Subcutaneous abdominal adipose tissue (tissue), 5 donors: Measurements from ENCODE around the gene ABHD15.

ENCODE experiments used
- H3K27ac ChIP-seq: one replicate; pipeline ENCODE4 v1.7.0; 2013; ENCODE audit warnings: low read depth, mild to moderate bottlenecking, inconsistent platforms, low read length, moderate library complexity
- H3K27me3 ChIP-seq, 5 donors: one replicate each; pipeline ENCODE4 v1.7.0; 2013; ENCODE audit warnings: low read length in 5 of 5, inconsistent platforms in 1 of 5; ENCODE audit not compliant: control insufficient read depth in 5 of 5, insufficient read depth in 4 of 5
- H3K36me3 ChIP-seq, 5 donors: one replicate each; pipeline ENCODE4 v1.7.0; 2013; ENCODE audit warnings: low read length in 5 of 5; ENCODE audit not compliant: control insufficient read depth in 5 of 5, insufficient read depth in 5 of 5
- H3K4me1 ChIP-seq, 5 donors: one replicate each; pipeline ENCODE4 v1.7.0; 2013; ENCODE audit warnings: low read length in 5 of 5, mild to moderate bottlenecking in 3 of 5, moderate library complexity in 1 of 5; ENCODE audit not compliant: control insufficient read depth in 5 of 5, insufficient read depth in 5 of 5
- H3K4me3 ChIP-seq, 5 donors: one replicate each; pipeline ENCODE4 v1.7.0; 2013; ENCODE audit warnings: low read length in 5 of 5, low read depth in 1 of 5
- H3K9ac ChIP-seq, 5 donors: one replicate each; pipeline ENCODE4 v1.7.0; 2013; ENCODE audit warnings: low read length in 5 of 5, mild to moderate bottlenecking in 4 of 5, moderate library complexity in 3 of 5
- H3K9me3 ChIP-seq, 5 donors: one replicate each; pipeline ENCODE4 v1.7.0; 2013; ENCODE audit warnings: low read length in 5 of 5; ENCODE audit not compliant: control insufficient read depth in 5 of 5
- donor health status: healthy.
- donor health status: healthy.
- donor health status: healthy.
- donor health status: healthy.
- donor health status: healthy.

Gene ABHD15, protein sequence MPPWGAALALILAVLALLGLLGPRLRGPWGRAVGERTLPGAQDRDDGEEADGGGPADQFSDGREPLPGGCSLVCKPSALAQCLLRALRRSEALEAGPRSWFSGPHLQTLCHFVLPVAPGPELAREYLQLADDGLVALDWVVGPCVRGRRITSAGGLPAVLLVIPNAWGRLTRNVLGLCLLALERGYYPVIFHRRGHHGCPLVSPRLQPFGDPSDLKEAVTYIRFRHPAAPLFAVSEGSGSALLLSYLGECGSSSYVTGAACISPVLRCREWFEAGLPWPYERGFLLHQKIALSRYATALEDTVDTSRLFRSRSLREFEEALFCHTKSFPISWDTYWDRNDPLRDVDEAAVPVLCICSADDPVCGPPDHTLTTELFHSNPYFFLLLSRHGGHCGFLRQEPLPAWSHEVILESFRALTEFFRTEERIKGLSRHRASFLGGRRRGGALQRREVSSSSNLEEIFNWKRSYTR

DNA sequence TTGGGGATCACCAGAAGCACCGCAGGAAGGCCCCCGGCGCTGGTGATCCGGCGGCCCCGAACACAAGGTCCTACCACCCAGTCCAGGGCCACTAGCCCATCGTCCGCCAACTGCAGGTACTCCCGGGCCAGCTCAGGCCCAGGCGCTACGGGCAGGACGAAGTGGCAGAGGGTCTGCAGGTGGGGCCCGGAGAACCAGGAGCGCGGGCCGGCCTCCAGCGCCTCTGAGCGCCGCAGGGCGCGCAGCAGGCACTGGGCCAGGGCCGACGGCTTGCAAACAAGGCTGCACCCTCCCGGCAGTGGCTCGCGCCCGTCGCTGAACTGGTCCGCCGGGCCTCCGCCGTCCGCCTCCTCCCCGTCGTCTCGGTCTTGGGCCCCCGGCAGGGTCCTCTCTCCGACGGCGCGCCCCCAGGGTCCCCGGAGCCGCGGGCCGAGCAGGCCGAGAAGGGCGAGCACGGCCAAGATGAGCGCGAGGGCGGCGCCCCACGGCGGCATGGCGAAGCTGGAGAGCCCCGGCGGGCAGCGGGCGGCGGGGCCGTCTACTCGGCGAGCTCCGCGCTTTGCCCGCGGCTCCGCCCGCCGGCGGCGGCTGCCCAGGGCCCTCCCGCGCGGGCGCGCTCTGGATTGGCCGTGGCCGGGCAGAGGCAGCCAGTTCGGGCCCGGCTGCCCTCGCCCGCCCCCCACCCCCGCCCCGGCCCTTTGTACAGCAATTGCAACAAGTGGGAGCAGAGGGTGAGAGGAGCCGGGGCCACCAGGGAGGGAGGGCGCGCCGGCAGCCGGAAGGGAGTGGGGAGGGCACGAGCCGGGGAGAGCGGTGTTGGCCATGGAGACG lies at the start of gene ABHD15:
TSS of gene ABHD15 (minus strand) at position 565 of the 831 bp plus-strand sequence. CDS start at position 494, 71 bp downstream.
- peaks cover 0 to 14% (median 12%) of the 10 kb centered on the region in 5 donors for H3K36me3 ChIP-seq
- peak within 1 kb of the TSS; percentile 78 for H3K27ac ChIP-seq
- H3K4me3 ChIP-seq = peak within 1 kb of the TSS; percentile 76 to 98 (median 87)
- peaks cover 16 to 85% (median 78%) of the 10 kb centered on the region in 5 donors for H3K4me1 ChIP-seq
- H3K9ac ChIP-seq = peak within 1 kb of the TSS in 4 of 5 donors; percentile 60 to 81 (median 74)
- no peaks in the 10 kb centered on the region for H3K27me3 ChIP-seq
- H3K9me3 ChIP-seq = no peaks in the 10 kb centered on the region

DNA sequence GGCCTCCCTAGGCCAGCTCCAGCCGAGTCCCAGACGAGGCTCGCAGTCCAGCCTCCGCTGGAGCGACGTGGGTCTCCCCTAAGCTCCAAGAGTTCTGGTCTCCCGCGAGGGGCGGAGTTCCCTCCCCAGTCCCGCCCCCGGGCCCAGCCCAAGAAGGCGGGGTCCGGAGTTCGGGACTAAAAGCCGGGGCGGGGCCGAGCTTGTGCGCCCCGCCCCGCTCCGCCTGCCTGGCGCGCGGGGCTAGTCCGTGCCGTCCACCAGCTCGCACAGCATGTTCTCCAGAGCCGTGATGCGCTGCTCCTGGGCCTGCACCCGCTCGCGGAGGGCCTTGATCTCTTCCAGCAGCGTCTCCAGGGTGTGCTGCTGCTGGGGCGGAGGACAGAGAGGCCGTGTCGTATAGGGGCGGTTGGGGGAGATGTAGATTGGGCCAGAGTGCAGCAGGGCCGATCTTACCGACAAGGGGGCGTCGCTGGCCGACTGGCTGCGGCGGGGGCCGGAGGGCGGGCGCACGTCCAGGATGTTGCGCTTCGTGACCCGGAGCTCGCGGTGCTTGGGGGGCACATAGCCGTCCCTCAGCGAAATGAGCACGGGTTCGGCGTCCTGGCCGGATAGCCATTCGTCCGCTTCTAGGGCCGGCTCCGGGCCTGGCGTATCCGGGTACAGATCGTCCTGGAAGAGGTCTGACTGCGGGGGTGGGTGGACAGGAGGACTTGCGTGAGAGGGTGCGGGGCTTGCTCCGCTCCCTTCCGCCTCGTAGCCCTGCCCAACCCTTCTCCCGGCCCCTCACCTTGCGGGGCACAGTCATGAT lies 48.9 kb upstream of the ABHD15 start:
- peaks cover 6 to 59% (median 53%) of the 10 kb centered on the region in 5 donors for H3K4me1 ChIP-seq
- H3K27ac ChIP-seq = no peak overlapping the region

DNA sequence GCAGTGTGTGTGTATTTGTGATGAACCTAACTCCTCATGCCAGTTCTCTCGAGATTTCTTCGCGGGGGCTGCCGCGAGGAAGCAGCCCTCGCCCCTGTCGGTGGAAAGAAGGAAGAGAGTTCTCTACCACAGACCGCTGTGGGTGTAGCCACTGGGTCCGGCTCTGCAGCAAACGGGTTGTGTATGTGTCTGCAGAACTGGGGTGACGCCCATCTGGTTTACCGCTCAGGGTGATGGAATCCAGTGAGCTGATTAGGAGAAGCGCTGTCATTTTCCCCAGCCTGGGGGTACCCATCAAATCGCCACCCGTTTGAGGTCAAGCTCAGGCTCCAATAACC lies 48.2 kb upstream of the ABHD15 start:
- H3K4me3 ChIP-seq = peak overlapping the region; percentile 19 to 69 (median 59)
- no peak overlapping the region for H3K27ac ChIP-seq
- peaks cover 0 to 5% (median 0%) of the 10 kb centered on the region in 5 donors for H3K27me3 ChIP-seq
- H3K9me3 ChIP-seq = no peaks in the 10 kb centered on the region
- peaks cover 6 to 59% (median 53%) of the 10 kb centered on the region in 5 donors for H3K4me1 ChIP-seq
- peak overlapping the region in 1 of 5 donors; percentile 0 for H3K9ac ChIP-seq
- no peaks in the 10 kb centered on the region for H3K36me3 ChIP-seq

More for the DNA sequence above, 48.9 kb upstream of the ABHD15 start:
- Histone ChIP-seq H3K4me3 (peak overlapping the region; percentile 35 to 69 (median 59)), H3K9me3 (no peaks in the 10 kb centered on the region), H3K9ac (peak overlapping the region in 1 of 5 donors; percentile 0), H3K27me3 (peaks cover 0 to 5% (median 0%) of the 10 kb centered on the region in 5 donors), H3K36me3 (no peaks in the 10 kb centered on the region)

DNA sequence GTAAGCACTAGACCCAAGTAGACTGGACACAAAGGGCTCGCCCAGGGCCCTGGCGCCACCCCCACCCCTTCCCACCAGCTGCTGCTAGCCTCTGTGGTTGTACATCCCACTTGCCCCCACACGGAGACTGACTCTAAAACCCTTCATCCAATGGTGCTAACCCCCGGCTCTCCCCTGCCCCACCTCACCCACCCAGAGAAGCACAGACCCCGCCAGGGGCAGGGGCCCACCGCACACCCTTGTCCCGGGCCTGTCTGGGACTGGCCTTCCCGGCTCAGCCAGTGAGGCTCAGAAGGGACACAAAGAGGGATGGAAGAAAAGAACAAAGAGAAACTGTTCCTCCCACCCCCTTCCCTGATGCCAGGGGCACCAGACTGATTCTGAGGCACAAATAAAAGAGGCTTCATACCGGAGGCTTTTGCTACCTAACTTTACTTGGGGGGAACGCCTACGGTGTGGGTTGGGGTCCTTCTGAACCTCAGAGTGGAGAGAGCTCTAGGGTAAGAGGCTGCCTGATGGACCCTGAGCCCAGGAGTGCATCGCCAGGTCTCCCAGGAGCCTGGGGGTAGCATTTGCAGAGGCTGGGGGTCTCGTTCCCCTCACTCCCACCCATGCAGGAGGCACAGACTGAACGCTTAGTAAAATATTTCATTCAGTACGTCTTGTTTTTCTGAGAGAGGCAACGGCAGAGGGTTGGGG lies 47.7 kb upstream of the ABHD15 start:
- H3K9ac ChIP-seq = peak overlapping the region in 1 of 5 donors; percentile 0
- H3K4me3 ChIP-seq = peak overlapping the region in 2 of 5 donors; percentile 57 to 69
- peaks cover 0 to 5% (median 0%) of the 10 kb centered on the region in 5 donors for H3K27me3 ChIP-seq
- no peak overlapping the region for H3K27ac ChIP-seq
- H3K4me1 ChIP-seq = peaks cover 6 to 59% (median 53%) of the 10 kb centered on the region in 5 donors
- H3K36me3 ChIP-seq = peaks cover 0 to 1% (median 0%) of the 10 kb centered on the region in 5 donors
- H3K9me3 ChIP-seq = no peaks in the 10 kb centered on the region

DNA sequence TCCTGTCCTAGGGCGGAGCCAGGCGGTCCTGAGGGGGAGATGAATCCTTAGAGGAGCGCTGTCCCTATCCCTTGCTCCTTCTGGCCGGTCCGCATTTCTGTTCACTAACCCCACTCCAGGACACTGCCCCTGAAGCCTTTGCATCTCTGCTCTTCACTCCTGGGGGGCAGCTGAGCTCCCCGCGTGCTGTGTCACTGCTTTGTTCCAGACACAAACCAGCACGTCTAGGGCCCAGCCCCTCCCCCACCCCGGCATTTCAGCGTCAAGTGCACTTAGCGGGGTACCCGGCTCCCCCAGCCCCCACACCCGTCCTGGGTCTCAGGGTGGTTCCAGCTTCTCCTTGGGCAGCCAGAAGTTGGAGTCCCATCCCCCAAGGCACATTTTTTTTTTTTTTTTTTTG lies 47.0 kb upstream of the ABHD15 start:
- Histone ChIP-seq H3K27ac (no peak overlapping the region), H3K27me3 (peaks cover 0 to 3% (median 0%) of the 10 kb centered on the region in 5 donors), H3K36me3 (peaks cover 0 to 6% (median 0%) of the 10 kb centered on the region in 5 donors), H3K4me3 (peak overlapping the region; percentile 39 to 63 (median 55)), H3K9ac (peak overlapping the region in 2 of 5 donors; percentile 30 to 53), H3K9me3 (no peaks in the 10 kb centered on the region), H3K4me1 (peaks cover 6 to 59% (median 53%) of the 10 kb centered on the region in 5 donors)

DNA sequence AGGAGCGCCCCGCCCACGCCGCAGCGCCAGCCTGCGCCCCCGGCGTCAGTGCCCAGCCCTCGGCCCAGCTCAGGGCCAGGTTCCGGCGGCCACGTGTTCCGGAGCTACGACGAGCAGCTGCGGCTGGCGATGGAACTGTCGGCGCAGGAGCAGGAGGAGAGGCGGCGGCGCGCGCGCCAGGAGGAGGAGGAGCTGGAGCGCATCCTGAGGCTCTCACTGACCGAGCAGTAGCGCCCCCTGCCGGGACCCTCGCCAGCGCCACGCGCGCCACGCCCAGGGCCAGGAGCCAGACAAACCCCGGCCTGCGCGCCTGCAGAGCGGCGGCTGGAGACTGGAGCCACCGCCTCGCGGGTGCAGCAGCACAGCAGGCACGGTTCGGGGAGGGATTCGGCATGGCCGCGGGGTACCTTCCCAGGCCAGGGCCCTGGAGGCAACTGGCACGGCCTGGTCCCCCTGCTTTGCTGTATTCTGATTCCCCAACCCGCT lies 46.6 kb upstream of the ABHD15 start:
- Histone ChIP-seq H3K9ac (peak overlapping the region in 2 of 5 donors; percentile 30 to 53), H3K4me3 (peak overlapping the region; percentile 39 to 63 (median 55)), H3K9me3 (no peaks in the 10 kb centered on the region), H3K27ac (no peak overlapping the region), H3K36me3 (peaks cover 0 to 6% (median 0%) of the 10 kb centered on the region in 5 donors), H3K4me1 (peaks cover 6 to 56% (median 51%) of the 10 kb centered on the region in 5 donors), H3K27me3 (no peaks in the 10 kb centered on the region)

DNA sequence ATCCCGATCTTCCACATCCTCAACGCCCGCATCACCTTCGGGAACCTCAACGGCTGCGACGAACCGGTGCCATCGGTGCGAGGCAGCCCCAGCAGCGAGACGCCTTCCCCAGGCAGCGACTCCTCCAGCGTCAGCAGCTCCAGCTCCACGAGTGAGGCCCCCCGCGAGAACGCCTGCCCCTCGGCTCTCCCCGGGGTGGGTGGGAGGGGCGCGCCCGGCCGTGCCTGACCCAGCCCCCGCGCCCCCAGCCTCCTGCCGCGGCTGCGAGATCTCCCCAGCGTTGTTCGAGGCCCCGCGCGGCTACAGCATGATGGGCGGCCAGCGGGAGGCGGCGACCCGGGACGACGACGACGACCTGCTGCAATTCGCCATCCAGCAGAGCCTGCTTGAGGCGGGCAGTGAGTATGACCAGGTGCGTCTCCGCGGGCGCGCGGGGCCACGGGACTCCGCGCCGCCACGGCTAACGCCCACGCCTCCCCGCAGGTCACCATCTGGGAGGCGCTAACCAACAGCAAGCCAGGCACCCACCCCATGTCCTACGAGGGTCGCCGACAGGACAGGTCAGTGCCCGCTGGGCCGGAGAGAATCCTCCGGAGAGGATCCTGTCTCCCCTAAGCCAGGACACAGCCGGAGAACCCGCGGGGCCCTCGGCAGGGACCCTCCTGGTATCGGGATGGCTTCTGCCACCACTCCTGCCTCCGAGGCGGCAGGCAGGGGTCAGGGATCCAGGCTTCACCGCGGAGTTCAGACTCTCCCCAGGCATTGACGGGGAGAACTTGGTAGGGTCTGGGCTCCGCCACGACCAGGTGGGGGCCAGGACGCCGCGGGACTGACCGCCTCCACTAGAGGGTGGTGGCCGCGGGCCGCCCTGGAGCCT lies 45.8 kb upstream of the ABHD15 start:
- H3K36me3 ChIP-seq = peaks cover 0 to 6% (median 0%) of the 10 kb centered on the region in 5 donors
- no peak overlapping the region for H3K9ac ChIP-seq
- H3K4me1 ChIP-seq = peaks cover 6 to 49% (median 43%) of the 10 kb centered on the region in 5 donors
- H3K9me3 ChIP-seq = no peaks in the 10 kb centered on the region
- H3K27ac ChIP-seq = no peak overlapping the region
- peak overlapping the region in 3 of 5 donors; percentile 46 to 63 (median 59) for H3K4me3 ChIP-seq
- no peaks in the 10 kb centered on the region for H3K27me3 ChIP-seq

DNA sequence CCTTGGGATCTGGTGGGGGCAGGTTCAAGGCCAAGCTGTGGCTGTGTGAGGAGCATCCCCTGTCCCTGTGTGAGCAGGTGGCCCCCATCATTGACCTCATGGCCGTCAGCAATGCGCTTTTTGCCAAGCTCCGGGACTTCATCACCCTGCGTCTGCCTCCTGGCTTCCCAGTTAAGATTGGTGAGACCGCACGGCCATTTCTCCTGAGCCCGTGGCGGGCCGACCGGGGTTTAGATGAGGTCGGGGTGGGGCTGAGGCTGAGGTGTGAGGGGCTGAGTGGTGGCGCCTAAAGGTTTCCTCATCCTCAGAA lies 45.2 kb upstream of the ABHD15 start:
- H3K4me1 ChIP-seq = peaks cover 3 to 43% (median 37%) of the 10 kb centered on the region in 5 donors
- H3K27me3 ChIP-seq = no peaks in the 10 kb centered on the region
- peaks cover 0 to 6% (median 0%) of the 10 kb centered on the region in 5 donors for H3K36me3 ChIP-seq
- no peaks in the 10 kb centered on the region for H3K9me3 ChIP-seq
- H3K4me3 ChIP-seq = no peak overlapping the region
- H3K9ac ChIP-seq = no peak overlapping the region
- no peak overlapping the region for H3K27ac ChIP-seq
